Neural cell (in vitro differentiated cells): ENCODE results near the gene FNBP1L. TPM values are rescaled to one million over a fixed set of nuclear protein-coding genes. Genes with fewer than 3 reads are reported as not detected.

Experiments
- H2AFZ ChIP-seq: fragments of 200-600, 300-800 bp; sonication (generic), shearing (Covaris generic); 2 replicates; pipeline ENCODE4 v1.6.0; 2014; ENCODE audit warnings: low read depth, mild to moderate bottlenecking, antibody characterized with exemption, low read length, moderate library complexity
- H3F3A ChIP-seq: fragments of 200-600 bp; shearing (Covaris generic); 2 replicates; pipeline ENCODE4 v1.6.1; 2016; ENCODE audit warnings: mild to moderate bottlenecking, moderate library complexity, mixed read lengths, antibody characterized with exemption, low read length; ENCODE audit not compliant: insufficient read depth, poor library complexity, severe bottlenecking
- H3K27ac ChIP-seq: fragments of 200-600, 300-800 bp; sonication (generic), shearing (Covaris generic); 2 replicates; pipeline ENCODE4 v1.5.1; 2014; ENCODE audit warnings: mild to moderate bottlenecking, low read length, moderate library complexity
- H3K27me3 ChIP-seq: fragments of 300-800, 200-600 bp; sonication (generic), shearing (Covaris generic); 2 replicates; pipeline ENCODE4 v1.6.0; 2014; ENCODE audit warnings: mild to moderate bottlenecking, low read depth, low read length, moderate library complexity; ENCODE audit not compliant: insufficient read depth
- H3K36me3 ChIP-seq: fragments of 300-800, 200-600 bp; sonication (generic), shearing (Covaris generic); 2 replicates; pipeline ENCODE4 v1.5.1; 2014; ENCODE audit warnings: mild to moderate bottlenecking, antibody characterized with exemption, low read length, moderate library complexity; ENCODE audit not compliant: insufficient read depth
- H3K4me2 ChIP-seq: fragments of 300-800, 200-600 bp; sonication (generic), shearing (Covaris generic); 2 replicates; pipeline ENCODE4 v1.6.0; 2014; ENCODE audit warnings: mild to moderate bottlenecking, low read length
- H3K4me3 ChIP-seq: fragments of 300-800, 200-600 bp; sonication (generic), shearing (Covaris generic); 2 replicates; pipeline ENCODE4 v1.5.1; 2014; ENCODE audit warnings: mild to moderate bottlenecking, low read length, moderate library complexity
- H3K79me2 ChIP-seq: fragments of 200-600 bp; shearing (Covaris generic); replicated peaks from 2 replicates; pipeline ENCODE4 v1.6.0; 2014; ENCODE audit warnings: mild to moderate bottlenecking, low read length, moderate library complexity; ENCODE audit not compliant: insufficient read depth
- H3K9ac ChIP-seq: fragments of 300-800, 200-600 bp; sonication (generic), shearing (Covaris generic); 2 replicates; pipeline ENCODE4 v1.6.1; 2016; ENCODE audit warnings: mild to moderate bottlenecking, low read length, mixed read lengths
- H3K9me2 ChIP-seq: fragments of 200-600 bp; shearing (Covaris generic); 2 replicates; pipeline ENCODE4 v1.6.1; 2016; ENCODE audit warnings: mild to moderate bottlenecking, low read length, mixed read lengths; ENCODE audit not compliant: insufficient read depth
- H3K9me3 ChIP-seq: fragments of 200-600, 300-800 bp; sonication (generic), shearing (Covaris generic); 2 replicates; pipeline ENCODE4 v1.6.1; 2016; ENCODE audit warnings: mild to moderate bottlenecking, mixed run types, low read length, moderate library complexity, mixed read lengths
- H4K20me1 ChIP-seq: fragments of 200-600 bp; shearing (Covaris generic); 2 replicates; pipeline ENCODE4 v1.6.1; 2016; ENCODE audit warnings: mild to moderate bottlenecking, mixed run types; ENCODE audit not compliant: insufficient read depth
- CTCF ChIP-seq: fragments of 450-650 bp; IDR thresholded peaks from 2 replicates; pipeline ENCODE4 v1.5.1; 2014; ENCODE audit warnings: antibody characterized with exemption, mild to moderate bottlenecking, moderate library complexity; ENCODE audit not compliant: poor library complexity, severe bottlenecking
- EP300 ChIP-seq: fragments of 450-650 bp; conservative IDR thresholded peaks from 2 replicates; pipeline ENCODE4 v1.6.1; 2014; ENCODE audit warnings: antibody characterized with exemption, mild to moderate bottlenecking, moderate library complexity; ENCODE audit not compliant: poor library complexity, severe bottlenecking
- EZH2 ChIP-seq: fragments of 200-600, 300-800 bp; shearing (Covaris generic), sonication (generic); IDR thresholded peaks from 2 replicates; pipeline ENCODE4 v1.6.1; 2014; ENCODE audit warnings: antibody characterized with exemption, low read length, borderline replicate concordance, mild to moderate bottlenecking; ENCODE audit not compliant: insufficient read depth, poor library complexity, severe bottlenecking
- MXI1 ChIP-seq: fragments of 450-650 bp; conservative IDR thresholded peaks from 2 replicates; pipeline ENCODE4 v1.6.1; 2014; ENCODE audit warnings: antibody characterized with exemption, mild to moderate bottlenecking; ENCODE audit not compliant: poor library complexity, severe bottlenecking
- POLR2AphosphoS5 ChIP-seq: IDR thresholded peaks from 2 replicates; pipeline ENCODE4 v1.6.1; 2012
- RAD21 ChIP-seq: fragments of 450-650 bp; conservative IDR thresholded peaks from 2 replicates; pipeline ENCODE4 v1.6.1; 2014; ENCODE audit warnings: antibody characterized with exemption, mild to moderate bottlenecking, moderate library complexity
- REST ChIP-seq: IDR thresholded peaks from 2 replicates; pipeline ENCODE4 v1.6.1; 2012; ENCODE audit warnings: borderline replicate concordance
- SMC3 ChIP-seq: fragments of 450-650 bp; conservative IDR thresholded peaks from 2 replicates; pipeline ENCODE4 v1.6.1; 2014; ENCODE audit warnings: antibody characterized with exemption, mild to moderate bottlenecking, moderate library complexity; ENCODE audit not compliant: poor library complexity
- TAF1 ChIP-seq: IDR thresholded peaks from 2 replicates; pipeline ENCODE4 v1.6.1; 2012; ENCODE audit warnings: low read depth
- polyA plus RNA-seq: library from polyadenylated mRNA; depleted of rRNA; stranded (reverse); fragments of >200 nt; gene quantifications from 2 replicates; pipeline ENCODE4 v1.2.3, GENCODE V29; 2014

The FNBP1L gene
- polyA plus RNA-seq, 1 donor from 2014 or later = 1,044 TPM

- Histone ChIP-seq H3K27ac (no peak overlapping the region), H3K79me2 (no peaks in the 10 kb centered on the region), H3K36me3 (no peaks in the 10 kb centered on the region), H3F3A (no peaks in the 10 kb centered on the region), H3K27me3 (no peaks in the 10 kb centered on the region), H4K20me1 (no peaks in the 10 kb centered on the region), H3K4me3 (no peak overlapping the region), H3K9me2 (no peaks in the 10 kb centered on the region), H3K9me3 (no peaks in the 10 kb centered on the region), H3K4me2 (no peak overlapping the region), H2AFZ (no peak overlapping the region), H3K9ac (no peak overlapping the region)
- TF ChIP-seq MXI1 = no peak
- TF ChIP-seq POLR2AphosphoS5 = no peak
- TF ChIP-seq CTCF = no peak
- TF ChIP-seq REST = no peak
- TF ChIP-seq EZH2 = no peak
- no peak for TF ChIP-seq TAF1
- TF ChIP-seq SMC3 = no peak
- TF ChIP-seq RAD21 = no peak
Measured at GRCh38 chr1:93438716-93439115, 9.2 kb upstream of the FNBP1L start.

DNA sequence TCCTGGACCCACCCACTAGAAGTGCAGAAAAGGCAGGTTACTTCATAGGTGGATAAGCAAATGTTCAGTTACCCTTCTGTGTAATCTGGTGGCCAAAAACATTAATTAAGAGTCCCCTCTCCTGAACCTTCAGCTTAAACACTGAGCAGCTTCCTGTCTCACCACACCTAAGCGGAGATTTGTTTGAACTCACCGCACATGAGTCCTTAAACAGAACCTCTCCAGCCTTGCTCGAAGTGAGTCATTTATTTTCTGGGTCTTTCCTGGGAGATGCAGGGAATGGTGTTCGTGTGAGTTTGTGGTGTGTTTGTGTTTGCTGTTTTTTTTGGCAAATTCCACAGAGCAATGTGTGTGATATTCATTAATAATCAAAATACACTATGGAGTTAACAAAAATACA is 7.6 kb upstream of the FNBP1L start:
- Histone ChIP-seq H3K4me2 (no peak overlapping the region), H4K20me1 (no peaks in the 10 kb centered on the region), H3K9me3 (no peaks in the 10 kb centered on the region), H3F3A (no peaks in the 10 kb centered on the region), H3K27me3 (no peaks in the 10 kb centered on the region), H3K9me2 (no peaks in the 10 kb centered on the region), H3K36me3 (no peaks in the 10 kb centered on the region), H3K79me2 (no peaks in the 10 kb centered on the region), H3K4me3 (no peak overlapping the region), H3K9ac (no peak overlapping the region), H2AFZ (no peak overlapping the region), H3K27ac (no peak overlapping the region)
- TF ChIP-seq MXI1 (no peak), TAF1 (no peak), REST (no peak), POLR2AphosphoS5 (no peak), SMC3 (no peak), EP300 (no peak), CTCF (no peak), RAD21 (no peak), EZH2 (no peak)
